ENCODE data around the gene FGGY. TPM values are rescaled to one million over a fixed set of nuclear protein-coding genes. Genes with fewer than 3 reads are reported as not detected.

Gene FGGY
- total RNA-seq, 1 donor from 2014 or later: 18.2 TPM

- Mint-ChIP-seq H3K4me1 (ENCODE audit: low read depth) (no peaks in the 10 kb centered on the region), H3K4me3 (ENCODE audit: low read depth) (no peak overlapping the region), H3K9me3 (ENCODE audit: low read depth) (peaks cover 48% of the 10 kb centered on the region), H3K27ac (no peak overlapping the region), H3K27me3 (no peaks in the 10 kb centered on the region), H3K36me3 (ENCODE audit: insufficient read depth) (peaks cover 3% of the 10 kb centered on the region)
- TF ChIP-seq CTCF (IDR thresholded peaks at IDR 0.05; ENCODE audit: unreplicated experiment): no peak
- no peak for DNase-seq (ENCODE audit: low spot score, unreplicated experiment)
Observed at GRCh38 chr1:59788825-59789224, 491.9 kb downstream of the FGGY start.

DNA sequence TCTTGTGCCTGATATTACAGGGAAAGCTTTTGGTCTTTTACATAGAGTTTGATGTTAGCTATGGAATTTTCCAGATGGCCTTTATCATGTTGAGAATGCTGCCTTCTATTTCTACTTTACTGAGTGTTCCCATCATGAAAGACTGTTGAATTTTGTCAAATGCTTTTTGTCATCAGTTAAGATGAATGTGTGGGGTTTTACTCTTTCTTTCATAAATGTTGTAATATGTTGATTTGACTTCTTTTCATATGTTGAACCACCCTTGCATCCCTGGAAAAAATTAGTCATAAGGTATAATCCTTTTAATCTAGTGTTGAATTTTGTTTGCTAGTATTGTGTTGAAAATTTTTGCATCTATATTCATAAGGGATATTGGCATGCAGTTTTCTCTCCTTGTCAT is 501.7 kb downstream of the FGGY start:
- H3K9me3 Mint-ChIP-seq (ENCODE audit: low read depth): peaks cover 5% of the 10 kb centered on the region
- no peak for DNase-seq (ENCODE audit: low spot score, unreplicated experiment)
- H3K27ac Mint-ChIP-seq: no peak overlapping the region
- TF ChIP-seq CTCF (IDR thresholded peaks at IDR 0.05; ENCODE audit: unreplicated experiment): no peak
- H3K27me3 Mint-ChIP-seq: no peaks in the 10 kb centered on the region
- H3K4me3 Mint-ChIP-seq (ENCODE audit: low read depth): no peak overlapping the region
- H3K4me1 Mint-ChIP-seq (ENCODE audit: low read depth): no peaks in the 10 kb centered on the region
- H3K36me3 Mint-ChIP-seq (ENCODE audit: insufficient read depth): no peaks in the 10 kb centered on the region

DNA sequence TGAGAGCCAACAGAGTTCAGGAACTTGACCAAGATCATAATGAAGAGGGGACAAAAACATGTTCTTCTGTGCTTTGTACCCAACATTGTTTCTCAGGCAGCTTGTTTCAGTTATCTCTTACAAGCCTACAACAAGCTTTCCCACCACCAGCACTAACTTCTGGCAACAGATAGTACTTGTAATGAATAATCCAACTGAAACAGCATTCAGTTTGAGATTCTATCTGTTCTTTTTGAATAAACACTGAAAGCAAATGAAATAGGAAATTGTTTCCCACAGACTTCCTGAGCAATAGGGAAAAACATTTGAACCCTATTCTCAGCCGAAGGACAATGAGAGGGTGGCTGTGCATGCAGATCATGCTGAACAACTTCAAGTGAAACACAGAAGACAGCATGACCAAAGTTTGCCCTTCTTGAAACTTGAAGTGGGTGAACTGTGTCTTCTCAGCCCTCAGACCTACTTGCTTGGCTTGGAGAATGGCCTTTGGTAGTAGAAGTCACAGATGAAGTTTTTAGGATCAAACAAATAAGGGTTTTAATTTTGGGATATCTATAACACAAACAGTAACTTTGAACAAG is 506.7 kb downstream of the FGGY start:
- H3K9me3 Mint-ChIP-seq (ENCODE audit: low read depth): no peaks in the 10 kb centered on the region

DNA sequence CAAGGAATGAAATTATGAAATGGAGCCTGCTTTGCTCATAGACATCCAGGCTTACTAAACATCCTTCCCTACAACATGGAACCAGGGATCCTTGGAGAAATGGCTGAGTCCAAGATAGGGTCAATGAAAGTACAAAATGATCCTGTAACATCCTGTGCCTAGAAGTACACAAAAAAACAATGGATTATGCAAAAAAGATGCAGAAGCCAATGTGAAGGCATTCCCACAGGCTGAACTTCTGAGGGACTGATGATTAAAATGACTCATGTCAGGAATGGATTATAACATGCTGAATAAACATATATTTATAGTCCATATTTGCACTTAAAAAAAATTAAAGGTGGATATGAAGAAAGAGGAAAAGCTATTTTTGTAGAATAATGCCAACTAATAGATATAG is 507.4 kb downstream of the FGGY start:
- TF ChIP-seq CTCF (IDR thresholded peaks at IDR 0.05; ENCODE audit: unreplicated experiment): no peak
- Mint-ChIP-seq H3K4me1 (ENCODE audit: low read depth) (peaks cover 6% of the 10 kb centered on the region), H3K27me3 (no peaks in the 10 kb centered on the region), H3K9me3 (ENCODE audit: low read depth) (no peaks in the 10 kb centered on the region), H3K27ac (no peak overlapping the region), H3K36me3 (ENCODE audit: insufficient read depth) (no peaks in the 10 kb centered on the region), H3K4me3 (ENCODE audit: low read depth) (no peak overlapping the region)
- no peak for DNase-seq (ENCODE audit: low spot score, unreplicated experiment)

More for the DNA sequence above, 506.7 kb downstream of the FGGY start:
- Mint-ChIP-seq H3K27me3 (no peaks in the 10 kb centered on the region), H3K27ac (no peak overlapping the region), H3K4me3 (ENCODE audit: low read depth) (no peak overlapping the region), H3K36me3 (ENCODE audit: insufficient read depth) (no peaks in the 10 kb centered on the region), H3K4me1 (ENCODE audit: low read depth) (peaks cover 6% of the 10 kb centered on the region)
- no peak for TF ChIP-seq CTCF (IDR thresholded peaks at IDR 0.05; ENCODE audit: unreplicated experiment)
- DNase-seq (ENCODE audit: low spot score, unreplicated experiment): no peak

GRCh38 chr1:59805554-59805953 is 508.7 kb downstream of the FGGY start:
- H3K27ac Mint-ChIP-seq: no peak overlapping the region
- TF ChIP-seq CTCF (IDR thresholded peaks at IDR 0.05; ENCODE audit: unreplicated experiment): no peak
- H3K4me1 Mint-ChIP-seq (ENCODE audit: low read depth): peaks cover 6% of the 10 kb centered on the region
- no peak for DNase-seq (ENCODE audit: low spot score, unreplicated experiment)
- no peaks in the 10 kb centered on the region for H3K27me3 Mint-ChIP-seq
- H3K36me3 Mint-ChIP-seq (ENCODE audit: insufficient read depth): no peaks in the 10 kb centered on the region
- H3K9me3 Mint-ChIP-seq (ENCODE audit: low read depth): no peaks in the 10 kb centered on the region
- H3K4me3 Mint-ChIP-seq (ENCODE audit: low read depth): no peak overlapping the region

Small RNAs within 50 kb of the gene (microRNA-seq; reads per million reads assigned to microRNA genes)
- not detected for gene MIR4711 (ENCODE audit: borderline number of aligned reads, unreplicated experiment)
